PC-3 (cell line): ENCODE data around the gene NLGN1. TPM values are rescaled to one million over a fixed set of nuclear protein-coding genes. Genes with fewer than 3 reads are reported as not detected.

ENCODE experiments used
- ATAC-seq: fragments of 200-7000 bp; cut with Tn5 transposase; 2 replicates; pipeline ENCODE4 v1.9.1; 2020; ENCODE audit warnings: mild to moderate bottlenecking, moderate library complexity
- BruUV-seq: library from RNA; stranded (reverse); fragments of 400-500 nt; replicated peaks from 2 replicates; lab custom pipeline; 2021; lab: Mats Ljungman, UMichigan
- CTCF ChIA-PET: fragments of 300-600 bp; sonication (Branson Sonifier 250); formaldehyde crosslinking; loops from one replicate; lab custom pipeline; 2022; ENCODE audit warnings: antibody characterized with exemption; lab: Charles Lee
- POLR2A ChIA-PET: fragments of 300-600 bp; sonication (Branson Sonifier 250); formaldehyde crosslinking; loops from one replicate; lab custom pipeline; 2022; ENCODE audit warnings: antibody characterized with exemption; ENCODE audit not compliant: unreplicated experiment; lab: Charles Lee
- DNase-seq: peaks from one replicate; pipeline ENCODE4 v3.0.0-alpha.2; 2015
- H2AFZ ChIP-seq: fragments of 300-600 bp; sonication (generic); 2 replicates; pipeline ENCODE4 v1.6.0; 2016; ENCODE audit warnings: antibody characterized with exemption, low read length
- H3F3A ChIP-seq: fragments of 300-600 bp; sonication (generic); one replicate; pipeline ENCODE4 v1.6.0; 2017; ENCODE audit warnings: antibody characterized with exemption, low read length, control low read depth, mild to moderate bottlenecking; ENCODE audit not compliant: unreplicated experiment
- H3K27ac ChIP-seq: fragments of 300-600 bp; sonication (generic); 2 replicates; pipeline ENCODE4 v1.5.1; 2016; ENCODE audit warnings: mild to moderate bottlenecking, low read length
- H3K27me3 ChIP-seq: fragments of 300-600 bp; sonication (generic); 2 replicates; pipeline ENCODE4 v1.6.1; 2016; ENCODE audit warnings: low read length, mixed read lengths
- H3K36me3 ChIP-seq: fragments of 300-600 bp; sonication (generic); 2 replicates; pipeline ENCODE4 v1.6.1; 2016; ENCODE audit warnings: low read depth, mixed run types, low read length, mixed read lengths
- H3K4me1 ChIP-seq: fragments of 300-600 bp; sonication (generic); 2 replicates; pipeline ENCODE4 v1.5.1; 2016; ENCODE audit warnings: low read length; ENCODE audit not compliant: insufficient read depth
- H3K4me2 ChIP-seq: fragments of 300-600 bp; sonication (generic); 2 replicates; pipeline ENCODE4 v1.6.0; 2016; ENCODE audit warnings: low read length
- H3K4me3 ChIP-seq: fragments of 300-600 bp; sonication (generic); 2 replicates; pipeline ENCODE4 v1.5.1; 2016; ENCODE audit warnings: mild to moderate bottlenecking, low read length, mixed read lengths
- H3K79me2 ChIP-seq: fragments of 300-600 bp; sonication (generic); 2 replicates; pipeline ENCODE4 v1.6.1; 2017; ENCODE audit warnings: low read length, mixed read lengths
- H3K9ac ChIP-seq: fragments of 300-600 bp; sonication (generic); 2 replicates; pipeline ENCODE4 v1.6.0; 2016; ENCODE audit warnings: mild to moderate bottlenecking, low read length
- H3K9me2 ChIP-seq: fragments of 300-600 bp; sonication (generic); replicated peaks from 2 replicates; pipeline ENCODE4 v1.6.1; 2016; ENCODE audit warnings: mixed run types, low read length, mixed read lengths
- H3K9me3 ChIP-seq: fragments of 300-600 bp; sonication (generic); 2 replicates; pipeline ENCODE4 v1.6.1; 2016; ENCODE audit warnings: low read length, mixed read lengths
- H4K20me1 ChIP-seq: fragments of 300-600 bp; sonication (generic); 2 replicates; pipeline ENCODE4 v1.6.1; 2016; ENCODE audit warnings: low read length, mixed read lengths
- EZH2 ChIP-seq: fragments of 300-600 bp; sonication (generic); IDR thresholded peaks from one replicate; pipeline ENCODE4 v1.6.1; 2017; ENCODE audit warnings: antibody characterized with exemption, mild to moderate bottlenecking, low read length; ENCODE audit not compliant: unreplicated experiment
- EZH2phosphoT487 ChIP-seq: fragments of 300-600 bp; sonication (generic); IDR thresholded peaks from 2 replicates; pipeline ENCODE4 v1.6.1; 2018; ENCODE audit warnings: mild to moderate bottlenecking, antibody characterized with exemption, low read length, borderline replicate concordance
- intact Hi-C: fragments of 100-400 bp; cut with micrococcal nuclease; formaldehyde crosslinking; loops from 2 replicates; pipeline ENCODE4 v1.9.0; 2023
- total RNA-seq: library from RNA; depleted of rRNA; stranded (reverse); fragments of >200 nt; gene quantifications from 2 replicates; pipeline ENCODE4 v1.2.3, GENCODE V29; 2014
- TF ChIP-seq, protein P1 (sequence below): fragments of 300-600 bp; sonication (generic); conservative IDR thresholded peaks from 2 replicates; pipeline ENCODE4 v1.5.1; 2017; ENCODE audit warnings: antibody characterized with exemption, low read depth, mild to moderate bottlenecking, low read length

The NLGN1 gene
- total RNA-seq, 1 experiment from 2014 or later: 0.77 TPM

DNA sequence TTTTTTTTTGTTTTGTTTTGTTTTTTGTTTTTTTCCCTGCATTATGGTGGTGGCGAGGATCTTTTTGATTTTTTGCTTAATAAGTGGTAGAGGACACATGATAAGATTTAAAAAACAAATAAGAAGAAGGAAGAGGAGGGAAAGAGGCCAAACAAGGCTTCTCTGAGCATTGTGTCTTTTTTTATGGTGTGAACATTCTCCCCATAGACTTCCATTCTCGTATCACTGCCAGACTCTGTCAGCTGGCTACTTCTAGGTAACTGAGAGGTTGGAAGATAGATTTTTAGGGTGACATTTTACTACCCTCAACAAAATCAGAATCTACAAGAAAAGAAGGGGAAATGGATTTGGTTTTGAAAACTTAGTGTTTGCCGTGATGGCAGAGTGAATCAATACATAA lies 3.8 kb downstream of the NLGN1 start:
- Histone ChIP-seq H3K4me1 (no peaks in the 10 kb centered on the region; the same call in 1 of the 2 replicates), H3K4me3 (no peak overlapping the region), H2AFZ (no peak overlapping the region), H4K20me1 (0 out of 2 replicates have a peak, but pooled peaks cover 4% of the 10 kb centered on the region), H3K36me3 (no peaks in the 10 kb centered on the region), H3K9ac (no peak overlapping the region), H3K9me3 (no peaks in the 10 kb centered on the region), H3F3A (no peaks in the 10 kb centered on the region), H3K27me3 (peaks cover 60% of the 10 kb centered on the region), H3K9me2 (no peaks in the 10 kb centered on the region), H3K27ac (no peak overlapping the region), H3K4me2 (no peak overlapping the region), H3K79me2 (no peaks in the 10 kb centered on the region)
- DNase-seq (no peak), ATAC-seq (no peak)
- ChIA-PET POLR2A (no interaction called here), CTCF (no interaction called here)
- TF ChIP-seq EZH2: no peak
- no peak for TF ChIP-seq EZH2phosphoT487
- TF ChIP-seq, protein P1, sequence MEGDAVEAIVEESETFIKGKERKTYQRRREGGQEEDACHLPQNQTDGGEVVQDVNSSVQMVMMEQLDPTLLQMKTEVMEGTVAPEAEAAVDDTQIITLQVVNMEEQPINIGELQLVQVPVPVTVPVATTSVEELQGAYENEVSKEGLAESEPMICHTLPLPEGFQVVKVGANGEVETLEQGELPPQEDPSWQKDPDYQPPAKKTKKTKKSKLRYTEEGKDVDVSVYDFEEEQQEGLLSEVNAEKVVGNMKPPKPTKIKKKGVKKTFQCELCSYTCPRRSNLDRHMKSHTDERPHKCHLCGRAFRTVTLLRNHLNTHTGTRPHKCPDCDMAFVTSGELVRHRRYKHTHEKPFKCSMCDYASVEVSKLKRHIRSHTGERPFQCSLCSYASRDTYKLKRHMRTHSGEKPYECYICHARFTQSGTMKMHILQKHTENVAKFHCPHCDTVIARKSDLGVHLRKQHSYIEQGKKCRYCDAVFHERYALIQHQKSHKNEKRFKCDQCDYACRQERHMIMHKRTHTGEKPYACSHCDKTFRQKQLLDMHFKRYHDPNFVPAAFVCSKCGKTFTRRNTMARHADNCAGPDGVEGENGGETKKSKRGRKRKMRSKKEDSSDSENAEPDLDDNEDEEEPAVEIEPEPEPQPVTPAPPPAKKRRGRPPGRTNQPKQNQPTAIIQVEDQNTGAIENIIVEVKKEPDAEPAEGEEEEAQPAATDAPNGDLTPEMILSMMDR: no peak
- BruUV-seq: no TSS peak
- intact Hi-C loops: no loop called here

DNA sequence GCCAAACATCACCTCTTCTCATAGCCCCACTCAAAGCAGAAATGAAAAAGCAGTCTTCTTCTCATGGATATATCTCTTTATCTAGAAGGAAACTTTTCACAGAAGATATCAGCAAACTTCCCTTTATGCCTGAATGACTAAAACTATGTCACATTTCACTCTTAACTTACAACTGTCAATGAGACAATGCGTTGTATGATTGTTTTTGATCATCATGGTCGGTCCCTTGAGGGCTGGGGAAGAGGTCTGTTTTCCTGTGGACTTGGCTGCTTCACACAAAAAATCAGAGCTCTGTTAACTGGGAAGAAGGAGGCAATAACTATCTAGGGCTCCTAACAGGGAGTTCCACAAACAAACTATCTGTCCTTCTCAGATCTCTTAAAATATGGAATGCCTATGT lies 5.1 kb downstream of the NLGN1 start:
- Histone ChIP-seq H4K20me1 (0 out of 2 replicates have a peak, but pooled peaks cover 4% of the 10 kb centered on the region), H3K79me2 (no peaks in the 10 kb centered on the region), H3K27ac (no peak overlapping the region), H3K36me3 (no peaks in the 10 kb centered on the region), H3K9me3 (no peaks in the 10 kb centered on the region), H3K4me3 (no peak overlapping the region), H3F3A (no peaks in the 10 kb centered on the region), H3K4me2 (no peak overlapping the region), H3K9me2 (no peaks in the 10 kb centered on the region), H3K4me1 (no peaks in the 10 kb centered on the region), H3K27me3 (peaks cover 48% of the 10 kb centered on the region), H2AFZ (no peak overlapping the region), H3K9ac (no peak overlapping the region)
- ATAC-seq: no peak
- BruUV-seq: no TSS peak
- ChIA-PET CTCF (no interaction called here), POLR2A (no interaction called here)
- TF ChIP-seq EZH2 (no peak), EZH2phosphoT487 (no peak)
- no peak for DNase-seq
- intact Hi-C loops: no loop called here

DNA sequence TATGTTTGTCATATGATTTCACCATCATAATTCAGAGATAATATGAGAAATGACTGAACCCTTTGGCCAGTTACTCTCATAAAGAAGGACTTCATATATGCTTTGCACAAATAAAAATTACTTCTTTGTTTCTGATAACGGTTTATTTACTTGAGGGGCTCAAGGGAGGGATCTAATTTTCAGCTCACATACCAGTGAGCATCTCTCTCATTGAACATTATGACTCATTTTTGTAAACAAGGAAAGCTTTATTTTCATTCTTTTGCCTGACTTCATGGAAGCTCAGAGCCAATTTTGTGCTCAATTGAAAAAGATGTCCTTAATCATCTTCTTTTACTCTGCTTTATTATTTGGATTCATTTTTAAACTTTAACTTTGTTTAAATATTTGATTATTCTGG lies 5.8 kb downstream of the NLGN1 start:
- Histone ChIP-seq H3K4me1 (no peaks in the 10 kb centered on the region), H3K36me3 (no peaks in the 10 kb centered on the region), H3K4me3 (no peak overlapping the region), H3K9me2 (no peaks in the 10 kb centered on the region), H4K20me1 (0 out of 2 replicates have a peak, but pooled peaks cover 2% of the 10 kb centered on the region), H3K79me2 (no peaks in the 10 kb centered on the region), H3K9me3 (no peaks in the 10 kb centered on the region), H3K4me2 (no peak overlapping the region), H3K27me3 (peaks cover 40% of the 10 kb centered on the region), H3F3A (no peaks in the 10 kb centered on the region), H2AFZ (no peak overlapping the region), H3K27ac (no peak overlapping the region), H3K9ac (no peak overlapping the region)
- intact Hi-C loops: no loop called here
- TF ChIP-seq EZH2 (no peak), EZH2phosphoT487 (no peak)
- TF ChIP-seq, protein P1: no peak
- ChIA-PET CTCF (no interaction called here), POLR2A (no interaction called here)
- ATAC-seq: no peak
- no peak for DNase-seq
- BruUV-seq: no TSS peak
